ENCODE results near the gene LRP1B.

DNA sequence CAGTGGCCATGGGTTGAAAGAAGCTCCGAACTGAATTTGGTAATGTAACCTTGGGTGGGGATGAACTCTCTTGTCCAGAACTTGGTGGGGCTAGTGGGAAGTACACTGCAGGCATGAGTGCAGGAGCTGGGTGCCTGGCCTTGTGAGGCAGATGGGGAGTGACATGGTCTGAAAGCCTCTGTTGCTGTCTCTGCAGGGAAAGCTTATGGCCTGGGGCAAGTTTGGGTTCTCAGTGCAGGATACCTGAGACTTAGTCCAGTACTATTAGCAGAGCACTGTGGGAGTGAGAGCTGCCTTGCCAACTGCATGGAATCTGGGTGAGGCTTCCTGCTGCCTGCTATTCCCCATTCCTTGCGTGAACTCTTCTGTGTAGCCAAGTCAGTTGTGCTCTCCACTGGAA lies 1729.8 kb downstream of the LRP1B start:
- TF ChIP-seq CTCF (IDR thresholded peaks at IDR 0.05; ENCODE audit: low read length): no peak
- TF ChIP-seq EZH2 (IDR thresholded peaks at IDR 0.05; ENCODE audit: borderline replicate concordance, low read length): no peak
